DMS114 treated with DMSO at 0.1 percent for 48 hours (cell line): ENCODE measurements around the gene STAP1.

Source experiments
- DNase-seq: peaks from one replicate; lab custom pipeline; 2025; ENCODE audit not compliant: unreplicated experiment; lab: John Stamatoyannopoulos, UW

STAP1 gene

GRCh38 chr4:67555447-67555846, 3.1 kb upstream of the STAP1 start:
- no peak for DNase-seq

GRCh38 chr4:67556436-67556835, 2.1 kb upstream of the STAP1 start:
- no peak for DNase-seq

- DNase-seq = no peak
These were observed 6.8 kb downstream of the STAP1 start for GRCh38 chr4:67565284-67565683.

DNA sequence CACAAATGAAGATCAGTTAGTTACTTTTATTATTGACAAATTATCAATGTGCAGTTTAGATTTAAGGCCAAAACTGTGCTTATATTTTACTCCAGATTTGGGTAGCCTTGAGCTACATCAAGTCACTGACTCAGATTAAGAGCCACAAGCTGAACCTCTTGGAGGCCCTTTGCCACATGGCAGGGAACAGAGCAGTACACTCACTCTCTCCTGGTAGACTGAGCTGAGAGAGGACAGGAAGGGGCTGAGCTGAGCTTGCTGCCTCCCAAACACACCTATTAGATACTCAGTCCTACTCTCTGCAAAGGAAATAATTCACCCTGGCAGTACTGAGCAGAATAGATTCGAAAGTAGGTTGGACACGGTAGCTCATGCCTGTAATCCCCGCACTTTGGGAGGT, 7.8 kb downstream of the STAP1 start:
- DNase-seq = no peak

- no peak for DNase-seq
These were observed 10.3 kb downstream of the STAP1 start for GRCh38 chr4:67568820-67569219.

GRCh38 chr4:67570537-67570936, 12.0 kb downstream of the STAP1 start:
- no peak for DNase-seq

- no peak for DNase-seq
These were observed 13.4 kb downstream of the STAP1 start for GRCh38 chr4:67571975-67572374.

GRCh38 chr4:67573193-67573592, 14.7 kb downstream of the STAP1 start:
- no peak for DNase-seq

GRCh38 chr4:67575232-67576058, 16.9 kb downstream of the STAP1 start:
- no peak for DNase-seq

DNA sequence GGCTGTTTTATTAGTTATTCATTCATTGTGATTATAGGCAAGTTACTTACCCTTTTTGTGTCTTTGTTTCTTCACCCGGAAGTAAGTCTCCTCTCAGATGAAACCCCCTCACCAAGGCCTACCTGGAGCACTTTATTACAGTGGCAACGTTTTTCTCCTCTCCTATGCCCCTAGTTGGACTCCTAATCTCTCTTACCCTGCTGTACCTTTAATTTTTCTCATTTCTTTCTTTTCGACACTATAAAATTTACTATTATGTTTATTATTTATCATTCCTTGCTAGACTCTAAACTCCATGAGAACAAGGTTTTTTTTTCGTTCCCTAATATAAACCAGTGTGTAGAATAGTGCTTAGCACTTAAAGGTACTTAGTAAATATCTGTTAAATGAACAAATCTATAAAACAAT, 17.5 kb downstream of the STAP1 start:
- DNase-seq = no peak

DNA sequence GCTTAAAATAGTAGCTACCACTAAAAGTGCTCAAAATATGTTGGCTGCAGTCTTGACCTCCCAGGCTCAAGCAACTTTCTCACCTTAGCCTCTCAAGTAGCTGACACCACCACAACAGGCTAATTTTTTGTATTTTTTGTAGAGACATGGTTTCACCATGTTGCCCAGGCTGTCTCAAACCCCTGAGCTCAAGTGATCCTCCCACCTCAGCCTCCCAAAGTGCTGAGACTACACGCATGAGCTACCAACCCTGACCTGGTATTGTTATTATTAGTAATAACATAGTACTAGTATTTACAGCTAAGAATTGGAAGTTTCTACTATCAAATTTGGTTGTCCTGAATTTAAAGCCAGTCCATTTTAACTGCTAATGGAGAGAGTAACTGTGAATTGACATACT, 18.0 kb downstream of the STAP1 start:
- DNase-seq = no peak

DNA sequence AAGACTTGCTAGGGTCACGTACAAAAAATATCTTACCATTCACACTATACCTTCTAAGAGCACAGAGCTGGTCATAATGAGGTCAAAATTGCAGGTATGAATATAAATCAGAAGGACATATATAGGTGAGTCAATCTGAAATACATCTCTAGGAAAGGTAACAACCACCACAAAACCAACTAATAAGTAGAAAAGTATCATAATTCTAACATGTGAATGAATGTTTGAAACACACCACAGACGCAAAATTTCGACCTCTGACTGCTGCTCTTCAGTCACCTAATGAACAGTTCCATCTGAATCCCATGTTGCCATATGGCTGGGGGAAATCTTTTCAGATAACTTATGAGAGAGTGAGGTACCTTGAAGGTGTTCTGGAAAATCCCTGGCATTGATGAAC, 22.1 kb downstream of the STAP1 start:
- DNase-seq = no peak

DNA sequence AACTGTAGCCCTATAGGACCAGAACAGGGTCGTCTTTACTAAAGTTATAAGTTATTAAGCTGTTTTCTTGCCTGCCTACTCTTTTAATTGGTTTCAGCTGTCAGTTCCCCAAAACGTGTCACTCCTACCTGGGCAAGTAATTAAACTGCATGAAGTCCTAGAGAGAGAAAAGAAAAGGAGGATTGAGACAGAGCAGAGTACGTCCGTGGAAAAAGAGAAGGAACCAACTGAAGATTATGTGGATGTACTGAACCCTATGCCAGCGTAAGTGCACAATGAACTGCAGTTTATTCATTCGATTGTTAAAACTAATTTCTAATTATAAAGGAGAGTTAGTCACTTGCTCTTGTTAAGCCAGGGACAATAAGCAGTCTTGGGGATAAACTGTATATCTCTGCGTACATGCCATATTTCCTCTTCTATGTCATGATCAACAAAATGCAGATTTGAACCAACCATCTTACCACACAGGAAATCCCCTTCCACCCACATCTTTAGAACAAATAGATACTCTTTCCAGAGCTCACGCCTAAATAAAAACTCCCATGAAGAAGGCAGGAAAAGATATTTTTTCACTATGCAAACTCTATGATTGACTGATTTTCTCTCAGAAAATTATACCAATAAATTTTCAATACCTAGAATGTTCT, 22.8 kb downstream of the STAP1 start:
- no peak for DNase-seq

GRCh38 chr4:67581913-67582312, 23.4 kb downstream of the STAP1 start:
- DNase-seq = no peak

DNA sequence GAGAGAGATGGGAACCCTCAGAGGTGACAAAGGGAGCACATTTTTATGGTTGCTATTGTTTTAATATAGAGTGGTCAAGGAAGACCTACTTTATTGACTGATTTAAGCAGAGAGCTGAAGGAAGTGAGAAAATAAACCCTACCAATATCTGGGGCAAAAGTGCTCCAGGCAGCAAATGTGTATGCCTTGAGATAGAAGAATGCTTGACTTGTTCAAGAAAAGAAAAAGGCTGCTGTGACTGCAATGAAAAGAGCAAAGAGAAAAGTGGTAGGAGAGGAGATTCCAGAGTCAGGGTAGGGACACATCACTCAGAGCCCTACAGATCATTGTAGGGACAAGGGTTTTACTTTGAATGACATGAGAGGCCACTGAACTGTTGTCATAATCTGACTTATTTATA, 26.0 kb downstream of the STAP1 start:
- DNase-seq = no peak

- DNase-seq = no peak
These were observed 28.6 kb downstream of the STAP1 start for GRCh38 chr4:67587156-67587555.

GRCh38 chr4:67593741-67594175, 35.2 kb downstream of the STAP1 start:
- no peak for DNase-seq

DNA sequence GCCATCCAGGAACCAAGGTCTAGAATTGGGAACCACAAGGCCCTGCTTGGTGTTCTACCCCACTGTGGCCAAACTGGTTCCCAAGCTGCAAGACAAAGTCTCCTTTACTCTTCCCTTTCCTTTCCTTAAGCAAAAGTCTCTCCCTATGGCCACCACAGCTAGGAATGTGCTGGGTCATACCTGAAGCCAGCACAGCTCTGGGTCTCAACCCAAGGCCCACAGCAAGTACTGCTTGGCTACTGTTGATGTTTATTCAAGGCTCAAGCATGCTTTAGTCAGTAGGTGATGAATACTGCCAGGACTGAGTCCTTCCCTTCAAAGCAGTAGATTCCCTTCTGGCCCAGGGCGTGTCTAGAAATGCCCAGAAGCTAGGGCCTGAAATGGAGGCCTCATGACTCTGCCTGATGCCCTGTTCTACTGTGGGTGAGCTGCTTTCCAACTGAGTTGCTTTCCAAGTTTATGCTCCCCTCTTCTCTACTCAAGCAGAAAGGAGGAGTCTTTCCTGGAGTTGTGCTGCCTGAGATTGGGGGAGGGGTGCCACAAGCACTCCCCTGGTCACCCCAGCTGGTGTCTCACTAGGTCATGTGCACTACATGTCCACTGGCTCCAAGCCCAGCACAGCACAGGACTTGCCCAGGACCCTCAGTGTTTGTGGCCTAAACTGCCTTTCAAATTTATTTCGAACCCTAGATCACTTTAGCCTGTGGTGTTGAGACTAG, 44.9 kb downstream of the STAP1 start:
- no peak for DNase-seq

DNA sequence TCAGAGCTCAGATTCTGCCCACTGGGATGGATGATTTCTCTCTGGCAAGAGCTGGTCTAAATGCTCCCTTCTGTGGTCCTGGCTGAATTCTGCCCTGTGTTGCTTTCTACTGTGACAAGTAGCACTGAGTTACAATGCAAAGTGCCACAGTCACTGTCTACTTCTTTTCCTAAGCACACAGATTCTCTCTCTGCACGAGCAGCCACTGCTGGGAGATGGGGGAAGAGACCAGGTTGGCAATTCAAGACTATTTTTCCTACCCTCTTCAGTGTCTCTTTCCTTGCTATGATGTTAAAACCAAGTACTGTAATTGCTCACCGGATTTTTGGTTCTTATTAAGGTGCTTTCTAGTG, 45.5 kb downstream of the STAP1 start:
- DNase-seq = no peak

- DNase-seq = no peak
These were observed 46.2 kb downstream of the STAP1 start for GRCh38 chr4:67604749-67605148.

DNA sequence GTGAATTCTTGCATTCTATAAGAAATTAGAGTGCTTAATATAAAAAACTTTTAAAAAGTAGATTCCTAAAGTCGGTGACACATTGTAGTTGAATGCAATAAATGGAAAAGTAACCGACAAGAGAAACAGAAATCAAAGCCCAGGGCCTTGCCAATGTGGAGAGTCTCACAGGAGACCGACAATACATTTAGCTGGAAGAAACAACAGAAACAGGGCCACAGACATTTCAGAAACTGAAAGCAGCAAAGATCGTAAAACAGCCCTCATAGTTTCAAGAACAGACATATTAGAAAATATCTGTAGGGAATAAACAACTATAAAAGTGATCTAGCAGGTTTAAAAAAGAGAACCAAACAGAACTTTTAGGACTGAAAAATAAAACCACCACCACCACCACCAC, 49.5 kb downstream of the STAP1 start:
- no peak for DNase-seq

- no peak for DNase-seq
These were observed 55.7 kb downstream of the STAP1 start for GRCh38 chr4:67614186-67614585.
